Measurements from ENCODE around the gene TUBB4A. TPM values are rescaled to one million over a fixed set of nuclear protein-coding genes. Genes with fewer than 3 reads are reported as not detected.

The TUBB4A gene
- total and polyA plus RNA-seq, 8 donors = 1.1 to 5.5 (median 2.7) TPM

- Histone ChIP-seq H3K4me3 (peak overlapping the region in 2 of 4 donors; percentile 26 to 60), H3K36me3 (no peaks in the 10 kb centered on the region), H3K27ac (no peak overlapping the region), H3K4me1 (peaks cover 0 to 5% (median 0%) of the 10 kb centered on the region in 3 donors), H3K9me3 (no peaks in the 10 kb centered on the region), H3K27me3 (no peaks in the 10 kb centered on the region)
- ATAC-seq = no peak
- no peak for FAIRE-seq
- no peak for DNase-seq
- TF ChIP-seq CTCF (IDR thresholded peaks at IDR 0.05) = no peak
- WGBS, 2 donors = 53 to 73% methylated on average over 2 of the region's 2 CpGs
- intact Hi-C loops (cut with DNase I) = no loop called here
Observed at GRCh38 chr19:6529937-6530385, 27.9 kb upstream of the TUBB4A start.

GRCh38 chr19:6529351-6529750, 27.2 kb upstream of the TUBB4A start:
- intact Hi-C loops (cut with DNase I) = no loop called here
- Histone ChIP-seq H3K27ac (no peak overlapping the region), H3K4me1 (peaks cover 0 to 5% (median 0%) of the 10 kb centered on the region in 3 donors), H3K27me3 (no peaks in the 10 kb centered on the region), H3K9me3 (no peaks in the 10 kb centered on the region), H3K4me3 (no peak overlapping the region), H3K36me3 (no peaks in the 10 kb centered on the region)
- no peak for ATAC-seq
- DNase-seq = no peak
- no peak for FAIRE-seq
- no peak for TF ChIP-seq CTCF (IDR thresholded peaks at IDR 0.05)
- WGBS, 2 donors = 42 to 47% methylated on average over 2 of the region's 2 CpGs

GRCh38 chr19:6528544-6529121, 26.5 kb upstream of the TUBB4A start:
- ATAC-seq (peak in 2 of 4 donors; percentile 22 to 34), DNase-seq (no peak)

GRCh38 chr19:6527893-6528543, 25.9 kb upstream of the TUBB4A start:
- no peak for FAIRE-seq

More at GRCh38 chr19:6528544-6529121, 26.5 kb upstream of the TUBB4A start:
- no peak for FAIRE-seq
- Histone ChIP-seq H3K4me3 (no peak overlapping the region), H3K27ac (no peak overlapping the region), H3K36me3 (no peaks in the 10 kb centered on the region), H3K9me3 (no peaks in the 10 kb centered on the region), H3K4me1 (peaks cover 0 to 5% (median 0%) of the 10 kb centered on the region in 3 donors), H3K27me3 (no peaks in the 10 kb centered on the region)
- TF ChIP-seq CTCF (IDR thresholded peaks at IDR 0.05) = no peak
- WGBS, 2 donors = 53 to 54% methylated on average over 9 of the region's 9 CpGs
- intact Hi-C loops (cut with DNase I) = no loop called here

More at GRCh38 chr19:6527893-6528543, 25.9 kb upstream of the TUBB4A start:
- Histone ChIP-seq H3K27ac (no peak overlapping the region), H3K36me3 (no peaks in the 10 kb centered on the region), H3K4me1 (peaks cover 0 to 5% (median 0%) of the 10 kb centered on the region in 3 donors), H3K27me3 (no peaks in the 10 kb centered on the region), H3K4me3 (no peak overlapping the region), H3K9me3 (no peaks in the 10 kb centered on the region)
- no peak for ATAC-seq
- WGBS, 2 donors = 63 to 70% methylated on average over 17 of the region's 17 CpGs
- DNase-seq = no peak
- TF ChIP-seq CTCF (IDR thresholded peaks at IDR 0.05) = no peak
- intact Hi-C loops (cut with DNase I) = no loop called here

Measured in pancreas (tissue), 10 donors.